GM21717 (cell line): Measurements from ENCODE around the gene FBF1.
"Not testable (repeated sequence)": the region's sequence is repeated elsewhere in the genome, so short reads cannot be mapped to it uniquely, and the experiment has no call there.

Experiments used
- ATAC-seq: cut with Tn5 transposase; IDR thresholded peaks from one replicate; pipeline ENCODE4 v1.9.1; 2021; ENCODE audit warnings: mild to moderate bottlenecking, moderate library complexity; ENCODE audit not compliant: unreplicated experiment

Gene FBF1

DNA sequence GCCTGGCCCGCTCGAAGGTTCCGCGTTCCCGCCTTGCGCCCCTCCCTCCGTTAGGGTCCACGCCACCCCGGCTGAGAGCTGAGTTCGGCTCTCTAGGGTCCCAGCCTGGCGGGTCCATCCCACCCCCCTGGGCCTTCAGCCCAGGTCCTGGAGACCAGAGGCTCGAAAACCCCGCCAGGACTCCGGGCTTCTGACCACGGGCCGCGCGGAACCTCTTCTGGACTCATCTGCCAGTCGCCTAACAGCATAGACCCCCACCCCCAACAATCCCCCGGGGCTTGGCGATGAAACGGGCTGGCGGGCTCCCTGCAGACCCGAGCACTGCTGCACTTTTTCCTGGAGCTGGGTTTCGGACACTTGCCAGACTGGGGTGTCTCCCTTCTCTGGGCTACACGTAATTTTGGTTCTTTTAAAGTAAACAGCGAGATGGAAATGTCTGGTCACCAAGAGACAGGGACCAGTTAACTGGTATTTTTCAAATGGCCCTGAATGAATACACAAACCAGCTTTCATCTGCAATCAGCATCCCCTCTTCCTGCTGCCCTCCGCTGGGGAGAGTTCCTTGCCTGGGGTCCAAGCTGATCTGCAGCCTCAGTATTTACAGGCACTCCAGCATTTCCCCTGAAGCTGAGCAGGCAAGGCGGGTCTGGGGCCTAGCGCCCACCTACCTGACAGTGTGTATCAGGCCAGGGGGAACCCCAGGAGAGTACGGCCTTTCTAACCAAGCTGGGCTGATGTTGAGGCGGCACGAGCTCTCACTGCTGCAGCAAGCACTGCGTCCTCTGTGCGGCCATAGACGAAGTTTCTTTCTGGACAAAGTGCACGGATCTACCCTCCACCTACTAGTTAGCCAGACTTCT is 43.5 kb downstream of the FBF1 start:
- no peak for ATAC-seq

DNA sequence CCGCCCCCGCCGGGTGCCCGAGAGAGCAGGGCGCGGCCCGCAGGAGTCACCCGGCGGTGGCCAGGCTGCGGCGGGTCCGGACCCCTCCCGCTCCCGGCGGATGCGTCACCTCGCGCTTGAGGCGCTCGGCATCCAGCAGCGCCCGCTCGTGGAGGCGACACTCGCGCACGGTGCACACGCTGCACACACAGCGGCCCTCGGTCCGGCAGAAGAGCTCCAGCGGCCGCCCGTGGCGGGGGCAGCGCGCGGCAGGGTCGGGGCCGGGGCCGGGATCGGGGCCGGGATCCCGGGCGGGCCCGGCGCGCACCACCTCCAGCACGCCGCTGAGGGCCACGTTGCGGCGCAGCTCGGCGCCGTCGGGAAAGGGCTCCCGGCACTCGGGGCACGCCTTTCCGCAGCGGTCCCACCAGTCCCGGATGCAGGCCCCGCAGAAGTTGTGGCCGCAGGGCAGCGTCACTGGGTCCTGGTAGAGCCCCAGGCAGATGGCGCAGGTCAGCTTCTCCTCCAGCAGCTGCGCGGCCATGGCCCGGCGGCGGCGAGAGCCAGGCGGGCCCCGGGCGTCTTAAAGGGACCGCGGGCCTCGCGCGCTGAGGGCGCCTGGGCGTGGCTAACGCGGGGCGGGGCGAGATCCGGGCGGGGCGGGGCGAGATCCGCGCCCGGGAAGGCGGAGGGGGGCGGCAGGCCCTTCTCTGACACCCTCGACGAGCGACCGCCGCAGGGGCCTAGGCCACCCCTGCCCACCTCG is 44.3 kb downstream of the FBF1 start, which contains the start of gene TRIM65:
Gene TRIM65, minus strand, starts transcription at position 537 of the 745 bp plus-strand sequence. Its CDS starts 14 bp downstream, at position 523.
- ATAC-seq: peak; percentile 39

DNA sequence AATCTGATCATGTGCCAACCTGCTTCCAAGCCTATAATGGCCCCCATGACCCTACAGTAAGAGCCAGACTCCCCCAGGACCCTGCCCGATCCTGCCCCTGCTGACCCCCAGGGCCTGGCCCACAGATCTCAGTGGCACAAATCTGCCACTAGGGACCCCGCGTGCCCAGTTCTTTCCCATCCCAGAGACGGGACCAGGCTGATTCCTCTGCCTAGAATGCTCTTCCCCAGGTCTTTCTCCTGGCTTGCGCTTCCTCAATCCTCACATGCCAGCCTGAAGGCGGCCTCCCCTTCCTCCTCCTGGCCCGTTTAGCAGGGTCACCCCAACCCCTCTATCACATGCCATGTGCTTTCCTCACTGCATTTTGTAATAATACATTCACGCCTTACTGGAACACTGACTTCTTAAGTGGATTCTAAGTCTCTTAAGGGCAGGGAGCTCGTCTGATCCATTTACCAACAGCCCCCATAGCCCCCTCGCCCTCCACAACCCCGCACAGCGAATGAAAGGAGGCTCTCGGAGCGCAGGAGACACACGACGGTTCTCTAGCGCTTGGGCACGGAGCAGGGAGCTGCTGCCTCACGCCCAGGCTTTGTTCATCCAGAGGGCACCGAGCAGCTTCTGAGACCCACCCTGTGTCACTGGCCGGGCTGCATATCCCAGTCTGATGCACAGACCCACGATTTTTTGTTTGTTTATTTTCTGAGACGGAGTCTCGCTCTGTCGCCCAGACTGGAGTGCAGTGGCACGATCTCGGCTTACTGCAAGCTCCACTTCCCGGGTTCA is 45.3 kb downstream of the FBF1 start:
- ATAC-seq: no peak

DNA sequence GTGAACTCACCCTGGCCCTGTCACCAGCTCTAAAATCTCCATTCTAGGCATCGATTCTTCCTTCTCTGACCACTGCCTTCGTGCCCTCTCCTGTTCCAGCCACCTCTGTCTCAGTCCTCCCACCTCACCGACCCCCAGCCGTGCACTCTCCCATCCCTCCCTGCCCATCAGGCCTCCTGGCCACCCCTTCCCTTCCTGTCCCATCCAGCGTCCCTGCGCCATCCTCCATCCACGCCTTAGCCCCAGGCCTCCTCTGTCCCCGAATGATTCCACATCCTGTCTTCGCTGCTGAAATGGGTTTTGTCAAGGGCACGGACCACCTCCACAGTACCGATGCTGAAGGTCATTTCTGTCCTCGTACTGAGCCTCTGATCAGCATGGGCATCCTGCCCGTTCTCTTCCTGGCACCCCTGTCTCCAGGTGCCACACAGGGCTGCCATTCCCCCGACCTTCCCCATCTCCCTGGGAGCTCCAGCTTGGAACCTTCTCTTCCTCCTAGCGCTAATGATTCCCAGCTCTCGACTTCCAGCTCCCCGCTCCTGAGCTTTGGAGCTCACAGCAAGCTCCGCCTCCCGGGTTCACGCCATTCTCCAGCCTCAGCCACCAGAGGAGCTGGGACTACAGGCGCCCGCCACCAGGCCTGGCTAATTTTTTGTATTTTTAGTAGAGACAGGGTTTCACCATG is 46.7 kb downstream of the FBF1 start:
- no peak for ATAC-seq

DNA sequence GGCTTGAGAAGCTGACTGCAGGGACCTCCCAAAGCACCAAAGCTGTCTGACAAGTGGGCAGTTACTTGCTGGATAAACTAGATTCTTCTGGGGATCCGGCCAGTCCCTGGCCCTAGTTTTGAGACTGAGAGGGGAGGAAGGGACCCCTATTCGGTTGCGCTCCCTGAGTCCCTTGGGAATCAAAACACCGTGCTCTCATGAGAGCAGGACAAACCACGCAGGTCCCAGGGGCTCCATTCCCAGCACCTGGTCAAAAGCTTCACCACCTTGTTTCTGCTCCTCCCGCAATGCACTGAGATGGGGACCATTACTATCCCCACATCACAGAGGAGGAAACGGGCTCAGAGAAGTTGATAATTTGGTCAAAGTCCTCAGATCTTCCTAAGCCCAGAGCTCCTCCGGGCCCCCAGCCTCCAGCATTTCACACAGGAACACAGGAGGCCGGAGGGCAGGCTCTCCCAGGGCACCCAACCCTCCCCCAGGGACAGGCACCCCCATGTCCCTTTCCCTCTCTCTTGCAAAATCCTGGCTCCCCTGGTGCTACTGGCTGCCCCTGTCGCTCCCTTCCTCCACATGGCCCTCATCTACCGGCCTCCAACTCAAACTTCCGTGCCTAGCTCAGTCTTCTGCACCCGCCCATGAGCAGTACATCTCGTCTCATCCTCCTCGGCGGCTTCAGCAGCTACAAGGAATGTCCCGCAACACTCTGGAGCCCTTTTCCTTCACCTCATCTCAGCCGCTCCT is 47.4 kb downstream of the FBF1 start:
- ATAC-seq: no peak

DNA sequence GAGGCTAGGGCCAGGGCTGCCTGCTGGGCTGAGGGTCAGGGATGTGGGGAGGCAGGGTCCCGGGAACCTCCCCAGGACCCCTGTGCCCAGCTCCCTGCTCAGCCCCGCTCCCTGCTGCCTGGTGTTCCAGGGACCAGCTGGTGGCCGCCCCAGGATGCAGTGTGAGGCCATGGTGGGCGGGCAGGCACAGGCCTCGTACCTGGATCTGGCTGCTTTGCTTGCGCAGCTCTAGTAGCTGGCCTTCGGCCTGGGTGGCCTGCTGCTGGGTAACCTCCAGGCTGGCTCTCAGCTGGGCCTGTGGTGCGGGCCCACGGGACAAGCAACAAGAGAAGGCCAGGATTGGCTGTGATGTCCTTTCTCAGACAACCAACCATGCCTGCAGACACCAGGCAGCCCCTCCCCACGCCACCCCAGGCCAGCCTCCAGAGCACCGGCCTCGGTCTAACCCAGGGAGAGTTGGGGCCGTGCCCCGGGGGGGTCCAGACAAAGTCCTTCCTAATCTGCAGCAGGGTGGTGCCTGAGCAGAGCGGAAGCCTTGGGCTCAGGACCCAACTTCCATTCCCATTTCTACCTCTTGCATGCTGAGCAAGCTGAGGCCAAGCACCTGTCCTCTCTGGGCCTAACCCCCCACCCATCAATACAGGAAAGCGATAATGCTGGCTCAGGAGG is 48.2 kb downstream of the FBF1 start:
- ATAC-seq: no peak

DNA sequence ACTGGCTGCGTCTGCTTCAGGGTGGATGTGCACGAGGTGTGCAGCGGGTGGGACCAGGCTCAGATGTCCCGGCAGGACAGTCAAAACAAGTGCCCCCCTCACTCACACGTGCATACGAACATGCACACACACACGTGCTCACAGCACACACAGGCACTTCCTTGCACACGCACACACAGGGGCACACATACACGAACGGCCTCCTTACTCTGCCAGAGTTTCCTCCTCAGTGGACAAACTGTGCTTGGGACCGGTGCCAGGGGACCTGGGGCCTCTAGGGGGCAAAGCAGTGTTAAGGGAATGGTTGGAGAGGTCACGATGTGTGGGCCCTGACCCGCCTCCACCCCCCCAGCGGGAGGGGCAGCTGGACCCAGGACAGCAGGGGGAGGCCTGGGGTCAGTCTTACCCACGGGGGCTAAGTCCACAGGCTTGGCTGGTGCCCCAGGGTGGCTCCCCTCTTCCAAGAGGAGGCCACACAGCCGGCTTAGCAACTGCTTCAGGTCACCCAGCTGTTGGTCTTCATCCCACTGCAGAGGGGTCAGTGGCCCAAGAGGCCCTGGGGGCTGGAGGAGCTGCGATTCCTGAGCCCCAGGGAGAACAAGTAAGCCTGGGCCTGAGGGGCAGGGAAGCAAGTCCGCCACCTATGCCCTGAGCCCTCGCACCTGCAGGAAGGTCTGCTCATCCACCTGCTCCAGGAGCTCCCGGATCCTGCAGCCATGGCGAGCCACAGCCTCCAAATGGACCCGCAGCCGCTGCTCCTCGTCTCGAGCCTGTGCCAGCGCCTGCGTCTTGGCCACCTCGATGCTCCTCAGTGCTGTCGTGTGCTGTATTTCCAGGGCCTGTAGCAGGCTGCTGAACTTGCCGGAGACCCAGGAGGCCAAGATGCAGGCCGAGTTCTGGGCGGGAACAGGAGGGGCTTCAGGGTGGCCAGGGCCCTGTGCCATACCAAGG is 49.0 kb downstream of the FBF1 start:
- ATAC-seq: no peak

DNA sequence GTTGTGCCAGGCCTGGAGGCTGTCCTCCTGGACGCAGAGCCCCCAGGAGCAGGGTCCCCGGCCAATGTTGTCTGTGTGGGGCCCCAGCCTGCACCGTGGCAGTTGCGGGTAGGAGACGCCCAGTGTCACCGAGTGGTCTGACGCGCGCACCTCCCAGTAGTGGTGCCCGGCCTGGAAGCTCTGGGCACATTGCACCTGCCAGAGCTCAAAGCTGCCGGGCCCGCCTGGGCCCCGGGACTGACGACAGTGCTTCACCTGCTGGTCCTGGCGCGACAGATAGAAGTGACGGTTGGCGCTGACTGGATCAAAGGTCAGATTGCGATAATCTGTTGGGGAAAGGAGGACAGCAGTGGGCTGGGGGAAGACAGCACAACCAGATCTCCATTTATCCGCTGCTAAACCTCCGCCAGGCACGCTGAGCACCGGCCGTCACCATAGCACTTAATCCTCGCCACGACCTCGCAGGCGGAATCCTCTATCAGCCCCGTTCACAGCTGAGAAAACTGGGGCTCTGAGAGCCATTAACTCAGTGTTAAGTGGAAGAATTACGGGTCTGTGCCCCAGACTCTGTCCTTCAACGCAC is 49.7 kb downstream of the FBF1 start:
- no peak for ATAC-seq

DNA sequence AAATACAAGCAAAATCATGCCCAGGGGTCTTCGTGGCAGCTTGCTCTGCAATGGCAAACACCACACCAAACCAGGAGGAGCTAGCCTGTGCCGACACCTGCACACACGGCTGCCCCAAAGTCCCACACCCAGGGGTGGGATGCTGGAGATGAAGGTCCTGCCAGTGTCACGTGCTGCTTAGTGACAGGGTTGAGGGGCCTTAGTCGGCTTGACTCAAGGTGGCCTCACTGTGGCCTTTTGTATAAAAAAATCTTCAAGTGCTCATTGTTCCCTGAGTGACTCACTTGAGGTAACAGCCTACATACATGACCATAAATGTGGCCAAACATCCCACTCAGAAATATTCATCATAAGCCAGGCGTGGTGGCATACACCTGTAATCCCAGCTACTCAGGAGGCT is 51.4 kb downstream of the FBF1 start:
- ATAC-seq: no peak

DNA sequence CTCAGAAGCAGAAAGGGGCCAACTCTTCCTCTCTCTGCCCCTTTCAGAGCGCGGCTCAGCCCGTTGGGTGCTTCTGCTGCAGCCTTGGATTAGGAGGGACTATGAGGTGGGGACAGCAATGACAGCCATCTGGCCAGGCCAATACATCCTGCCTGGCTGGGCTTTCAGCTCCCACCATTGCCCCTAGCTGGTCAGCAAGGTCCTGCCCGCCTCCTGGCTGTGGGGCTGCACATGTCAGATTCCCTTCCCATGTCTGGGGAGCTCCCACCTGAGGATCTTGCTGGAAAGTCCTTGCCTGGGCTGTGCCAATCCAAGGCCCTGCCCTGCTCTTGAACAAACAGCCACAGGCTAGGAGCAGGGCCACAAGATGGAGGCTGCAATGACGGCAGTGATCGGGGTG is 52.4 kb downstream of the FBF1 start:
- no peak for ATAC-seq

DNA sequence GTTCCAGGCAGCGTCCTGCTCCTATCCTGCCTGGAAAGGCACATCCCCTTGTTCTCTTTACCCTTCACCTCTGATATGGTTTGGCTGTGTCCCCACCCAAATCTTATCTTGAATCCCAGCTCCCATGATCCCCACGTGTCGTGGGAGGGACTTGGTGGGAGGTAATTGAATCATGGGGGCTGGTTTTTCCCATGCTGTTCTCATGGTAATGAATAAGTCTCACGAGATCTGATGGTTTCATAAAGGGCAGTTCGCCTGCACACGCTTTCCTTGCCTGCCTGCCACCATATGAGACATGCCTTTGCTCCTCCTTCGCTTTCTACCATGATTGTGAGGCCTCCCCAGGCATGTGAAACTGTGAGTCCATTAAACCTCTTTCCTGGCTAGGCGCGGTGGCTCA is 55.0 kb downstream of the FBF1 start:
- ATAC-seq: not testable (repeated sequence)

DNA sequence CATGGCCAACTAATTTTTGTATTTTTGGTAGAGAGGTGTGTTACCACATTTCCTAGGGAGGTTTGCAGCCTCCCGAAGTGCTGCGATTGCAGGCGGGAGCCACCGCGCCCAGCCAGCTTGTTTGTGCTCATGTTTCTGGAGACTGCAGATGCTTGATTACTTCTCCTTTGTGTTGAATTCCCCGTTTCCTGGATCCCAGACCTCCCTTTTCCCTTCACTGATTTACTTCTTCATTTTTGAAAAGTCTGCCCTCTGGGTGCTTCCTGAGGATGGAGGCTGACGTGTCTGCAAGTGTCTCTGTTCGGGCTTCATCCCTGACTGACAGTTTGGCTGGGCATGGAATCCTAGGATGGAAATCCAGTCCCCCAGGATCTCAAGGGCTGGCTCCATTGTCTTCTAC is 55.4 kb downstream of the FBF1 start:
- no peak for ATAC-seq

DNA sequence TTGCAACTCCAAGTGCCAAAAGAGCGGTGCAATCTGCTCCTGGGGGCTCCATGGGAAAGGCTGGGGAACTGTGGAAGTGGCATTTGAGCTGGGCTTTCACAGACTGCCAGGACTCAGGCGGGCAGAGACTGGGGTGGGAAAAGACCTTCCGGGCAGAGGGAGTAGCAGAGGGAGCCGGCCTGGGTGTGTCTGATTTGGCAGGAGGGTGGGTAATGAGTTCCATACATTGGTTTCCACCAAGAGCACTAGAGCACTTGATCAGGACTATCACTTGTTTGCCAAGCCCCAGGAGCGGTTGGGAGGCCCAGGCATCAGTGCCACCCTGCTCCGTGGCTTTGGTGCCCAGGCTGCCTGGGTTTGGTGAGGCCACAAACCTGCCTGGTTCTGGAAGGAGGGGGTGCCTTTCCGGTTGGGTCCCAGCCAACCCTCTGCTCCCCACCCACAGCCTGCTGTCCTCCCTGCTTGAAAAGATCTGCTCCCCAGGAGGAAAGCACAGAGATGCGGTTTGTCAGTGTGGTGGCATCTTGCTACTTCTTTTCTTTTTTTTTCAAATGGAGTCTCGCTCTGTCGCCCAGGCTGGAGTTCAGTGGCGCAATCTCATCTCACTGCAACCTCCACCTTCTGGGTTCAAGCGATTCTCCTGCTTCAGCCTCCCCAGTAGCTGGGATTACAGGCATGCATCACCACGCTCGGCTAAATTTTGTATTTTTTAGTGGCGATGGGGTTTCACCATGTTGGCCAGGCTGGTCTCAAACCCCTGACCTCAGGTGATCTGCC is 59.0 kb downstream of the FBF1 start:
- no peak for ATAC-seq

DNA sequence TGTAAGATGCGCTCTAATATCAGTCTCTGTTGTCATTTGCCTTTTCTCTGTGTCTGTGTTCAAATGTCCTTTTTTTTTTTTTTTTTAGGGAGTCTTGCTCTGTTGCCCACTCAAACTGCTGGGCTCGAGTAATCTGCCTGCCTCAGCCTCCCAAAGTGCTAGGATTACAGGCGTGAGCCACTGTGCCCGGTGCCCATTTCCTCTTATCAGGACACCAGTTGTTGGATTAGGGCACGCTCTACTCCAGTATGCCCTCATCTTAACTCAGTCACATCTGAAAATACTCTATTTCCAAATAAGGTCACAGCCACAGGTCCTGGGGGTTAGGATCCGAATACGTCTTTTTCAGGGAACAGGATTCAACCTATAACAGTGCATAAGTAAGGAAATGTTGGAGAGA is 60.6 kb downstream of the FBF1 start:
- no peak for ATAC-seq

DNA sequence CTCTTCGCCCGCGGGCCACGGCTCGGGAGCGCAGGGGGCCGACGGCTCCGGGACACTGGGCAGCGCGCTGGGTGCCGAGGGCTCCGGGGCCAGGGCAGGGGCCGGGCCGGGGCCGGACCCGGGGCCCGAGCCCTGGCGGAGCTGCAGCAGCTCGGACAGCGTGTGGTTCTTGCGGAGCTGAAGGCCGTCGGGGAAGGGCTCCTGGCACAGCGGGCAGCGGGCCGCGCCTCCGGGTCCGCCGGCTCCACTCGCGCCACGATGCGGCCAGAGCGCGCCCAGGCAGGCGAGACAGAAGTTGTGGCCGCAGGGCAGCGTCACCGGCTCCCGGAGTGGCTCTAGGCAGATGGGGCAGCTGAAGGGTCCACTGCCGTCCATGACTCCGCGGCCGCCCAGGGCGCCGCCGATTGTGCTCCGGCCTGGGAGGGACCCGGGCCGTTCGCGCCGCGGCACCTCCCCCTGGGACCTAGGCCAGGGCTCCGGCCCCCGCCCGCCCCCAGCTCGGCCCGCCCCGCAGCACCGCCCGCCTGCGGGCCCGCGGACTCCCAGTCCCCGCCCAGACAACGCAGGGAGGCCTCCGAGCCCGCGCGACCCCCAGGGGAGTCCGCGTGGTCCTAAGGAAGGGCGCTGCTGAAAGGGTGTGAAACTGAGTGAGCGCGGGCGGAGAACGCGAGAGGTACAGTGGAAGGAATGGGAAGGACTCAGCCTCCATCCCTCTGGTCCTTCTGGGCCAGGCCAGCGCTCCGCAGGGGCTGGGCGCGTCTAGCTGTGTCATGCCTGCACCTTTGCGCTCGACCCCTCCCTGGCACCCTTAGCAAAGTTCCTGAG is 62.5 kb downstream of the FBF1 start, which contains the start of gene TRIM47:
Gene TRIM47, minus strand, starts transcription at position 408 of the 825 bp plus-strand sequence. Its CDS starts 33 bp downstream, at position 375.
- no peak for ATAC-seq

DNA sequence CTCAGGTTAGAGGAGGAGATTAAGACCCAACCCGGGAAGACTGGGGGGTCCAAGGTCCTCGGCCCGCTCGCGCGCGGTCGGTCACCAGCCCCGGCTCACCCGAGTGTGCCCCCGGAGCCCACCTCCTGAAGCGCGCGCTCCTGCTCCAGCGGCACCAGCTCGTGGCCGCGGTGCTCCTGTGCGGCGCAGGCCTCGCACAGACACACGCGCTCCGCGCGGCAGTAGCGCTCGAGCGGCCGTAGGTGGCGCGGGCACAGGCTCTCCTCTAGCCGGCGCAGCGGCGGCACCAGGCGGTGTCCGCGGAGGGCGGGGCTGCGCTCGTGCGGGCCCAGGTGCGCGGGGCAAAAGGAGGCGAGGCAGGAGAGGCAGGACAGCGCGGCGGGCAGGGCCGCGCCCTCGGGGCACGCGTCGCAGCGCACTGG is 63.1 kb downstream of the FBF1 start:
- ATAC-seq: no peak
